Stimulated activated CD8-positive, alpha-beta memory T cell treated with anti-CD3 and anti-CD28 coated beads, Interleukin-7, amount 100 ng/mL, for 24 hours (primary cell): ENCODE measurements around the gene ENPP1.
"Not testable (repeated sequence)": the region's sequence is repeated elsewhere in the genome, so short reads cannot be mapped to it uniquely, and the experiment has no call there.

Source experiments
- DNase-seq: peaks from one replicate; pipeline ENCODE4 v3.0.0-alpha.2; 2020; ENCODE audit warnings: low read depth

The ENPP1 gene

DNA sequence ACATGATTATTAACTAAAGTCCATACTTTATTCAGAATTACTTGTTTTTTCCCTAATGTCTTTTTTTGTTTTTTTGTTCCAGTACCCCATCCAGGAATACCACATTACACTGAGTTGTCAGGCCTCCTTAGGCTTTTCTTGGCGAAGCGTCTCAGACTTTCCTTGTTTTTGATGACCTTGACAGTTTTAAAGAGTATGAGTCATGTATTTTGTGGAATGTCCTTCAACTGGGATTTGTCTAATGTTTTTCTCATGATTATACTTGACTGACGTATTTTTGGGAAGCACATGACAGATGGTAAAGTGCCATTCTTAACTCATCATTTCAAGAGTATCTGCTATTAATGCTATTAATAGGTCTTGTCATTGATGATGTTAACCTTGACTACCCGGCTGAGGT, 23.6 kb downstream of the ENPP1 start:
- DNase-seq, result no peak

DNA sequence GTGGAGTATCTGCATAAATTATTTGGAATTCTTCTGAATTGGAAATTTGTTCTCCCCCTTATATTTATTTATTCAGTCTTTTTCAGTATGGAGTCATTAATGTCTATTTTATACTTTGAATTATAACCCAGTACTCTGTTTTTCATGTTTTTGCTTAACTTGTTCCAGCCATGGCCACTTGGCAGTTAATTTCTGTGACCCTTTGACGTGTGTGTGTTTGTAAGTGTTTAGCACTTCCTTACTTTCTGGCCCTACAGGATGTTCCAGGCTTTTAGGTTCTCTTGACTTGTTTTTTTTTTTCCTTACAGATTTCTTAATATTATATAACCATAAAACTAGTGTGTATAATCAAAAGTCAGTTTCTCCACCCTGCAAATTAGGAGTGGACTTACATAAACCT, 24.1 kb downstream of the ENPP1 start:
- no peak for DNase-seq

DNA sequence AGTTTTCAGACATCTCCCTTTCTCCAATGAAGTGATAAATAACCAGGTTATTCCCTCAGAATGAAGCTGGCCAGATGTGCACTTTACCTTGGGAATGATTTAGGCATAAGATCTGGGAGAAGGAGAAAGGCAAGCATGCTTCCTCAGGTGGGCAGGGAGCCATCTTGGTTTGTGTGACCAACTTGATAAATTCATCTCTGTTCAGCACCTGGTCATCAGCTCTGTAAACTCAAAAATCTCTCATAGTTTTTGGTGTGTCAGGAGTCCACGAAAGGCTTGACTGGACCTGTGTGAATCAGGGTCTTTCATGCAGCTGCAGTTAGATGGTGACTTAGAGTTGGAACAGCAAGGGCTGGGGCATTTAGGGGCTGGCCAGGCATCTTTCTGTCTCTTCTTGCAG, 24.5 kb downstream of the ENPP1 start:
- DNase-seq, result no peak

- DNase-seq, result no peak
Observed at GRCh38 chr6:131838051-131838450, 30.2 kb downstream of the ENPP1 start.

- DNase-seq, result no peak
Observed at GRCh38 chr6:131839388-131839787, 31.6 kb downstream of the ENPP1 start.

GRCh38 chr6:131840441-131840840, 32.6 kb downstream of the ENPP1 start:
- DNase-seq, result no peak

- DNase-seq, result no peak
Observed at GRCh38 chr6:131840936-131841583, 33.2 kb downstream of the ENPP1 start.

DNA sequence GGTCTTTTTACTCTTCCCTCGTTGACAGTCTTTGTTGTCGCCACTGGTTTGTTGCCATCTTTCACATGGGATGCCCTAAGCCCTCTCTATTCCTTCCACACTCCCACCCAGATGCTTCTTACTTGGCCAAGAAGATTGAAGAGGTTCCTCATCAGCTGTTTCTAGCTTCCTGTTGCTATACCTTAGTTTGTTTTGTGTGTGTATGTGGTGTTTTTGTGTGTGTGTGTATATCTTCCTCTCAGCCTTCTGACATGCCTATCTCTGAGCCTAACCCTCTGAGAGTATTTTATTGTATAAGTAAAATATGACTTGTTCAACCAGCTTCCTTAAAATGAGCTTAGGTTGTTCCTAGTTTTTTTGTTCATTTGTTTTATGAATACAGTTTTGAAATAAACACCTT, 35.9 kb downstream of the ENPP1 start:
- no peak for DNase-seq

GRCh38 chr6:131844243-131844841, 36.5 kb downstream of the ENPP1 start:
- no peak for DNase-seq

GRCh38 chr6:131846023-131846663, 38.3 kb downstream of the ENPP1 start:
- DNase-seq, result no peak

- DNase-seq, result no peak
Observed at GRCh38 chr6:131846905-131847304, 39.1 kb downstream of the ENPP1 start.

- no peak for DNase-seq
Observed at GRCh38 chr6:131849799-131850198, 42.0 kb downstream of the ENPP1 start.

DNA sequence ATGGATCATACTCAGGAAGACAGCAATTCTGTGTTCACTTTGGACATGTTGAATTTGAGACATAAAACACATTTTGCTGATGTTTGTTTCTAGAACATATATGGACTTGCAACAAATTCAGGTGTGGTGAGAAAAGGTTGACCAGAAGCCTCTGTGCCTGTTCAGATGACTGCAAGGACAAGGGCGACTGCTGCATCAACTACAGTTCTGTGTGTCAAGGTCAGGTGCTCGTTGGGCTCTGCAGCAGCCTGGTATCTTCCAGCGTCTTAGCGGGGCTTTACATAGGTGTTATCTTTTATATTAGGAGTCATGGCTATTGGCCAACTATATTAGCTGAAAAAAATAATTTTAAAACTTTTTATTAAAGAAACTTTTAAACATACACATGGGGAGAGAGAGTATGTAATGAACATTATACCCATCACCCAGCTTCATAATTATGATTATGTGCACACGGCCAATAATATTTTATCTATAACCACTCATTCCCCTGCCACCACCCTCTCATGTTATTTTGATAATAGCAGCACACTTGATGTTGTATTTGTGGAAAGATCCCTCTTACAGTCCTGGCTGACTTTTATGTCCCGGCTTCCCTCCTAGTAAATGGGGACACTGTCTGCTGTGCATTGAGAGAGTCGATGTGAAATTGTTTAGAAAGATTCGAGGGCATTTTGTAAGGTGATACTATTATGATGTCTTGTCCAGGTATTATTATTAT, 43.4 kb downstream of the ENPP1 start:
- no peak for DNase-seq

- DNase-seq, result no peak
Observed at GRCh38 chr6:131852200-131852599, 44.4 kb downstream of the ENPP1 start.

GRCh38 chr6:131854803-131855202, 47.0 kb downstream of the ENPP1 start:
- no peak for DNase-seq

DNA sequence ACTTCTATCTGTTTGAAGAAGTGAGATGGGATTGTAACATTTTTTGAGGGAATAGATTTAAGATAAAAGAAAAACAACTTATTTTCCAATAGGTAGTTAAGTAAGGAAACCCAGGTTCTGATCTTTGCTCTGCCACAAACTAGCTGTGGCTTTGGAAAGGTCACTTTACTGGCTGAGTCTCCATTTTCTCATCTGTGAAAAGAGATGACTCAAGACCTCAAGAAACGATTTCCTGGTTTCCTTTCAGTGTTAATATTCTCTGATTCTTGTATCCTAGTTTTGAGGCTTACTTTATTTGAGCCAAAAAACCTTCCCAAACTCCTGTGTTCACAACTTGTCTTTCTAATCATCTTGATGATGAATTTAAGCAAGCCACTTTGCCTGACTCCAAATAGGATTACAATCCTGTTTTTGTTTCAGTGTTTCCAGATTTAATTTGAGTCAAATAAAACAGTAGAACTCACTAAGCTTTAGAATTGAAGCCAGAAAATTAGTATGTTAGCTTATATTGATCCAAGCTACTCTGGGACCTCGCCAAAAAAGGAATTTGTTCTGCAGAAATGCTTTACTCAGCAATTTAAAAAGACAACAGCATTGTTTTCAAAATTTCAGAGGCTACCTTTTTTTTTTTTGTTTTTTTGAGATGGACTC, 51.1 kb downstream of the ENPP1 start:
- no peak for DNase-seq

- DNase-seq, result not testable (repeated sequence)
Observed at GRCh38 chr6:131859658-131860057, 51.8 kb downstream of the ENPP1 start.

GRCh38 chr6:131861381-131861780, 53.6 kb downstream of the ENPP1 start:
- DNase-seq, result no peak

DNA sequence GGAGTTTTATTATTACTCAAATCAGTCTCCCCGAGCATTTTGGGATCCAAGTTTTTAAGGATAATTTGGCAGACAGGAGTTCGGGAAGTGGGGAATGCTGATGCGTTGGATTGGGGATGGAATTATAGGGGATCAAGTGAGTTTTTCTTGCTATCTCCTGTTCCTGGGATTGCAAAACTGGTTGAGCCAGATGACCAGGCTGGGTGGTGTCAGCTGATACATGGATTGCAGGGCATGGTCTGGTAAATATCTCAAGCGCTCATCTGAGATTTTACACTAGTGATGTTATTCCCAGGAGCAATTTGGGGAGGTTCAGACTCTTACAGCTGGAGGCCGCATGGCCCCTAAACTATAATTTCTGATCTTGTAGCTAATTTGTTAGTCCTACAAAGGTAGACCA, 54.7 kb downstream of the ENPP1 start:
- DNase-seq, result no peak

GRCh38 chr6:131867744-131868143, 59.9 kb downstream of the ENPP1 start:
- no peak for DNase-seq

DNA sequence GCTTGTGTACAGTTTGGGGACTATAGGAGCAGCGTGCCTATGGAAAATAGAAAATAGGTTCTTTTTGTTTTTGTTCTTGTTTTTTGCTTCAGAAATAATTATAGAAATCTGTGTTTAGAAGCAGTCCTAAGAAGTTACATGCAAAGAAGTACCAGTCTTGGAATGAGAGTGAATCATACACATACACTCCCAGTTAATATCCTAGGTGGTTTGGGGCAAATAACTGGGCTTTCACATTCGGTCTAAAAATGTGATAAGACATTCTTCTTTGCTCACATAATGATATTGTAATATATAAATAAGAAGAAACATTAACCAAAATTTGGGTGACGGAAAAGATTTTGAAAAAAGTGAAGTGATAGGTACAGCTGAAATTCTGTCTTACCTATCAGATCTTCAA, 61.0 kb downstream of the ENPP1 start:
- DNase-seq, result no peak

DNA sequence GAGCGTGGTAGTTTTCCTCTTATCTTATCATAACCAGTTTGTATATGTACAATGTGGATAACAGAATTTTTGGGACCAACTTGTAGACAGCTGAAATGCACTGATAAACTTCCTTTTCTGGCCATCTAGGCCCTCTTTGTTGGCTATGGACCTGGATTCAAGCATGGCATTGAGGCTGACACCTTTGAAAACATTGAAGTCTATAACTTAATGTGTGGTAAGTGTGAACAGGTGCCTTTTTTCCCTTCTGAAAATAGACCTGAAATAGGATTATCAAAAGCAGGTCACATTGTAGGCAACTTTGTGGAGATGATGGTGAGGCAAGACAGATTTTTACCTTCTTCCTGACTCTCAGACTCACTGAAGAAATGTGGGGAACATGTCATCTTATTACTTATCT, 67.8 kb downstream of the ENPP1 start:
- DNase-seq, result no peak

- DNase-seq, result no peak
Observed at GRCh38 chr6:131876545-131876944, 68.7 kb downstream of the ENPP1 start.
